IMR-90 (cell line): ENCODE results near the gene RHOG. TPM values are rescaled to one million over a fixed set of nuclear protein-coding genes. Genes with fewer than 3 reads are reported as not detected.

Experiments
- ATAC-seq: fragments of 200-7000 bp; cut with Tn5 transposase; 2 replicates; pipeline ENCODE4 v1.9.1; 2020; ENCODE audit warnings: low read depth, mild to moderate bottlenecking, moderate library complexity
- BruUV-seq: library from RNA; stranded (reverse); fragments of 400-500 nt; replicated peaks from 2 replicates; lab custom pipeline; 2021; lab: Mats Ljungman, UMichigan
- CTCF ChIA-PET: fragments of 300-600 bp; formaldehyde crosslinking; extraction: SDS; loops from one replicate; lab custom pipeline; 2021; ENCODE audit warnings: antibody characterized with exemption; lab: Yijun Ruan, JAX
- POLR2A ChIA-PET: fragments of 300-600 bp; sonication (Branson Sonifier 250); formaldehyde crosslinking; loops from one replicate; lab custom pipeline; 2022; ENCODE audit warnings: antibody characterized with exemption; ENCODE audit not compliant: unreplicated experiment; lab: Charles Lee
- DNase-seq: peaks from one replicate; pipeline ENCODE4 v3.0.0; 2013
- H2AFZ ChIP-seq: replicated peaks from 2 replicates; pipeline ENCODE3; 2013; ENCODE audit warnings: low read length, mild to moderate bottlenecking; ENCODE audit not compliant: poor library complexity
- H2AK5ac ChIP-seq: 2 replicates; pipeline ENCODE4 v1.6.1; 2013; ENCODE audit warnings: low read depth, low read length, inconsistent platforms
- H2AK9ac ChIP-seq: replicated peaks from 2 replicates; pipeline ENCODE3; 2013; ENCODE audit warnings: mild to moderate bottlenecking, low read depth, low read length, moderate library complexity; ENCODE audit not compliant: poor library complexity
- H2BK120ac ChIP-seq: 2 replicates; pipeline ENCODE4 v1.6.1; 2013; ENCODE audit warnings: low read depth, low read length, inconsistent platforms
- H2BK15ac ChIP-seq: 3 replicates; pipeline ENCODE4 v1.6.1; 2013; ENCODE audit warnings: low read depth, low read length, inconsistent platforms
- H2BK20ac ChIP-seq: 2 replicates; pipeline ENCODE4 v1.6.1; 2013; ENCODE audit warnings: low read depth, mild to moderate bottlenecking, inconsistent platforms, low read length, moderate library complexity
- H2BK5ac ChIP-seq: 2 replicates; pipeline ENCODE4 v1.6.1; 2013; ENCODE audit warnings: mild to moderate bottlenecking, low read depth, low read length, inconsistent platforms; ENCODE audit not compliant: poor library complexity, severe bottlenecking
- H3K14ac ChIP-seq: replicated peaks from 2 replicates; pipeline ENCODE4 v1.6.1; 2013; ENCODE audit warnings: low read depth, low read length, inconsistent platforms
- H3K18ac ChIP-seq: 2 replicates; pipeline ENCODE4 v1.6.1; 2013; ENCODE audit warnings: low read depth, low read length, control low read depth
- H3K23ac ChIP-seq: 2 replicates; pipeline ENCODE4 v1.6.1; 2013; ENCODE audit warnings: low read depth, low read length, inconsistent platforms
- H3K27ac ChIP-seq: 2 replicates; pipeline ENCODE4 v1.5.1; 2013; ENCODE audit warnings: mild to moderate bottlenecking, control low read depth, low read length; ENCODE audit not compliant: insufficient read depth
- H3K27me3 ChIP-seq: 2 replicates; pipeline ENCODE4 v1.6.1; 2013; ENCODE audit warnings: low read length; ENCODE audit not compliant: control insufficient read depth, insufficient read depth
- H3K36me3 ChIP-seq: 2 replicates; pipeline ENCODE4 v1.6.1; 2013; ENCODE audit warnings: low read length, mixed read lengths; ENCODE audit not compliant: control insufficient read depth, insufficient read depth
- H3K4ac ChIP-seq: 2 replicates; pipeline ENCODE4 v1.6.1; 2013; ENCODE audit warnings: low read depth, low read length, inconsistent platforms
- H3K4me1 ChIP-seq: 2 replicates; pipeline ENCODE4 v1.6.1; 2013; ENCODE audit warnings: low read length, mixed read lengths; ENCODE audit not compliant: control insufficient read depth, insufficient read depth
- H3K4me2 ChIP-seq: 2 replicates; pipeline ENCODE4 v1.6.1; 2013; ENCODE audit warnings: low read depth, mild to moderate bottlenecking, control low read depth, low read length, moderate library complexity
- H3K4me3 ChIP-seq: 2 replicates; pipeline ENCODE4 v1.5.1; 2013; ENCODE audit warnings: low read depth, mild to moderate bottlenecking, control low read depth, low read length, moderate library complexity; ENCODE audit not compliant: insufficient read depth
- H3K56ac ChIP-seq: 2 replicates; pipeline ENCODE4 v1.6.1; 2013; ENCODE audit warnings: low read length, inconsistent platforms; ENCODE audit not compliant: insufficient read depth; ENCODE audit errors: extremely low read depth
- H3K79me1 ChIP-seq, 2 experiments: 2 replicates each; pipeline ENCODE4 v1.6.1; 2013; ENCODE audit warnings: low read length in 2 of 2, inconsistent platforms in 1 of 2, low read depth in 1 of 2
- H3K9ac ChIP-seq: 2 replicates; pipeline ENCODE4 v1.6.1; 2013; ENCODE audit warnings: low read depth, low read length, control low read depth
- H3K9me1 ChIP-seq: 2 replicates; pipeline ENCODE4 v1.6.1; 2013; ENCODE audit warnings: low read length, inconsistent platforms; ENCODE audit not compliant: insufficient read depth
- H3K9me3 ChIP-seq: 2 replicates; pipeline ENCODE4 v1.6.1; 2013; ENCODE audit warnings: low read length; ENCODE audit not compliant: control insufficient read depth, insufficient read depth
- H4K20me1 ChIP-seq: 2 replicates; pipeline ENCODE4 v1.6.1; 2013; ENCODE audit warnings: low read length, inconsistent platforms; ENCODE audit not compliant: insufficient read depth
- H4K5ac ChIP-seq: 2 replicates; pipeline ENCODE4 v1.6.1; 2013; ENCODE audit warnings: mild to moderate bottlenecking, low read depth, low read length, control low read depth
- H4K8ac ChIP-seq, 2 experiments: 2 replicates each; pipeline ENCODE4 v1.6.1; 2013; ENCODE audit warnings: low read depth in 2 of 2, low read length in 2 of 2, control low read depth in 1 of 2, inconsistent platforms in 1 of 2
- H4K91ac ChIP-seq: 2 replicates; pipeline ENCODE4 v1.6.1; 2013; ENCODE audit warnings: low read depth, low read length, inconsistent platforms; ENCODE audit not compliant: insufficient read depth
- CTCF ChIP-seq: conservative IDR thresholded peaks from 2 replicates; pipeline ENCODE4 v1.5.1; 2012; ENCODE audit warnings: mild to moderate bottlenecking, low read depth, low read length, improper control_type of control experiment
- RAD21 ChIP-seq: IDR thresholded peaks from 2 replicates; pipeline ENCODE4 v1.6.1; 2012; ENCODE audit warnings: low read length, improper control_type of control experiment
- RCOR1 ChIP-seq: IDR thresholded peaks from 2 replicates; pipeline ENCODE4 v1.6.1; 2012; ENCODE audit warnings: mild to moderate bottlenecking, low read length, improper control_type of control experiment; ENCODE audit not compliant: insufficient replicate concordance
- RFX5 ChIP-seq: IDR thresholded peaks from 2 replicates; pipeline ENCODE4 v1.8.0; 2012; ENCODE audit warnings: low read depth, mild to moderate bottlenecking, low read length, moderate library complexity
- SMC3 ChIP-seq: fragments of 150-350 bp; IDR thresholded peaks from 2 replicates; pipeline ENCODE4 v1.6.1; 2016; ENCODE audit warnings: low read depth, mild to moderate bottlenecking, antibody characterized with exemption, low read length, moderate library complexity
- WGBS, 2 experiments: methylation state at CpG; one replicate each; pipeline versions ENCODE4 v1.1.5 to v1.1.7; 2013; ENCODE audit warnings: missing lambda C conversion rate in 2 of 2; ENCODE audit not compliant: insufficient read length in 1 of 2; ENCODE audit errors: extremely low coverage in 2 of 2; 5-methylcytosine and 5-hydroxymethylcytosine counted together
- dilution Hi-C: fragments of 300-500 bp; cut with HindIII; formaldehyde crosslinking; loops from one replicate; pipeline ENCODE4 v1.14.3; 2018; ENCODE audit warnings: low sequenced_read_pairs; ENCODE audit not compliant: unreplicated experiment
- in situ Hi-C: fragments of 300-500 bp; cut with MboI; formaldehyde crosslinking; loops from 3 replicates; pipeline ENCODE4 v1.14.3; 2019; ENCODE audit warnings: low sequenced_read_pairs, inconsistent platforms, mixed read lengths
- intact Hi-C: fragments of 100-400 bp; cut with micrococcal nuclease; formaldehyde crosslinking; loops from 2 replicates; pipeline ENCODE4 v1.10.0; 2022
- polyA plus RNA-seq, 3 experiments: library from polyadenylated mRNA; depleted of rRNA; stranded (reverse); fragments of >200 nt; gene quantifications; 2 replicates each; pipeline ENCODE4 v1.2.3, GENCODE V29; 2012; ENCODE audit warnings: low replicate concordance in 1 of 3
- total RNA-seq: library from RNA; depleted of rRNA; stranded (reverse); fragments of >200 nt; gene quantifications from 2 replicates; pipeline ENCODE4 v1.2.3, GENCODE V29; 2012

RHOG gene
- total and polyA plus RNA-seq, 2 of the 4 experiments (the other 2 are of a cell fraction): 16.3 to 114 TPM

DNA sequence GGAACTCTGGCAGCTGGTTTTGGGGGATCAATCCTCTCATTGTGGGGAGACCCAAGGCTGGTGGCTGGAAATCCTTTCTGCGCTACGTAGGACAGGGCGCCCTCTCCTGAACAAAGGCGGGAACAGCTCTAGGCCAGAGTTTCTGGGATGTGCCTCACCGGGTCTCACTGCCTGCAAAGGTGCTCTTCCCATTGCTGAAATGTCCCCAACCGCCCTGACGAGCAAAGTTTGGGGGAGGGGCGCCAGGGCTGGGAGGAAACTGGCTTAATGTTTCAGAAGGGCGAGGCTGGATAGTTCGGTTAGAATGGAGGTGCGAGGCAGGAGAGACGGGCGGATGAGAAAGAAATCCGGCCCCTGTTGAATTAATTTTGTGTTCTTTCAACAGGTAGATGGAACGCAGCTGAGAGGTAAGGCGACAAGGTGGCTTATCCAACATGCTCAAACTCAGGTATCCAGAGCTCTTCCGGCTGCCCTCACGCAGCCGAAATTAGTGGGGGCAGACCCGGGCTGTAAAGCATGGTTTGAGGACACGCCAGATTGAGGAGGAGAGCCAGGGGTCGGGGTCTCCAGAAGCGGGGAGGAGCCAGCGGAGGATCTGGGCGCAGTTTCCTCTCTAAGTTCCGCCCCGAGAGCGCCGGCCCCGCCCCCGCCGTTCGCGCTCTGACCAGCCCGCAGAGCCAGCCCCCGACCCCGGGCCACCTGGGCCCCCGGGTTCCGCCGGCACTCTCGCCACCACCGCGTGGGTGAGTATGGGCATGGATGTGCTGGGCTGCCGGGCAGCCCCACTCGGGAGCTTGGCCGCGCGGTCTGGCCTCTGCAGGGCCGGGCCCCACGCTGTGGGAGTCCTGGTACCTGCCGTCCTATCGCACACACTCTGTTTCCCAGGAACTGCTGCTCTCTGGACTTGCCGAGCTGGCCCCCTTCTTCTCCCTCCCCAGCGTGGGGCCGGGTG is 32.6 kb downstream of the RHOG start, which contains the start of gene PGAP2:
TSS of gene PGAP2 (plus strand) at position 652 of the 952 bp plus-strand sequence. CDS start 2,700 bp downstream, outside the sequence.
- no peak for TF ChIP-seq RCOR1
- peak; percentile 68 for TF ChIP-seq RAD21
- no peak for TF ChIP-seq RFX5
- peak; percentile 43; the same call in 1 of the 2 replicates for TF ChIP-seq SMC3
- peak; percentile 69 for TF ChIP-seq CTCF
- Histone ChIP-seq H3K18ac (peak within 1 kb of the TSS; percentile 69), H3K36me3 (no peaks in the 10 kb centered on the region), H3K9me3 (no peaks in the 10 kb centered on the region), H3K4me1 (no peaks in the 10 kb centered on the region), H3K23ac (peak within 1 kb of the TSS; percentile 5; the same call in 1 of the 2 replicates), H2BK120ac (peak within 1 kb of the TSS; percentile 1; the same call in 1 of the 2 replicates), H3K56ac (peak within 1 kb of the TSS; percentile 48), H2BK20ac (0 out of 2 replicates have a peak within 1 kb of the TSS, but pooled peaks have one; percentile 34), H3K27ac (peak within 1 kb of the TSS; percentile 39), H3K27me3 (no peaks in the 10 kb centered on the region), H2BK15ac (peak within 1 kb of the TSS; percentile 24; the same call in 1 of the 3 replicates), H3K4me2 (peak within 1 kb of the TSS; percentile 96), H3K14ac (peak within 1 kb of the TSS; percentile 86), H2AK9ac (peak within 1 kb of the TSS; percentile 82), H3K9ac (peak within 1 kb of the TSS; percentile 87), H2AK5ac (peak within 1 kb of the TSS; percentile 28), H4K20me1 (no peaks in the 10 kb centered on the region), H2BK5ac (no peak within 1 kb of the TSS), H3K9me1 (peaks cover 6% of the 10 kb centered on the region; the same call in 1 of the 2 replicates), H3K4me3 (peak within 1 kb of the TSS; percentile 78), H4K5ac (peak within 1 kb of the TSS; percentile 86), H4K8ac (peak within 1 kb of the TSS; percentile 85 to 91), H3K79me1 (peaks cover 0 to 4% of the 10 kb centered on the region in 2 experiments; a peak in 1 of 4 replicates), H3K4ac (peak within 1 kb of the TSS; percentile 53), H4K91ac (peak within 1 kb of the TSS; percentile 26), H2AFZ (peak within 1 kb of the TSS; percentile 87)
- ATAC-seq (peak; percentile 89), DNase-seq (peak; percentile 35)
- intact Hi-C loops: no loop called here
- in situ Hi-C loops: no loop called here
- POLR2A ChIA-PET: no interaction called here
- CTCF ChIA-PET: interaction anchor here (0.5 to 1.7 kb wide), 16 partner anchors 9 to 129 kb away, joined by 3 to 11 read pairs (median 4); partner anchors contain the start of gene NUP98
- 4% methylated on average over 29 of the region's 55 CpGs; no CpG with 5 or more reads in 1 of the 2 experiments for WGBS, 2 experiments
- dilution Hi-C loops: no loop called here
- no TSS peak for BruUV-seq
